HG03457 (cell line): ENCODE measurements around the gene CHODL.

Experiments
- ATAC-seq: cut with Tn5 transposase; IDR thresholded peaks from one replicate; pipeline ENCODE4 v1.9.1; 2021; ENCODE audit warnings: moderate number of reproducible peaks; ENCODE audit not compliant: unreplicated experiment

Gene CHODL

DNA sequence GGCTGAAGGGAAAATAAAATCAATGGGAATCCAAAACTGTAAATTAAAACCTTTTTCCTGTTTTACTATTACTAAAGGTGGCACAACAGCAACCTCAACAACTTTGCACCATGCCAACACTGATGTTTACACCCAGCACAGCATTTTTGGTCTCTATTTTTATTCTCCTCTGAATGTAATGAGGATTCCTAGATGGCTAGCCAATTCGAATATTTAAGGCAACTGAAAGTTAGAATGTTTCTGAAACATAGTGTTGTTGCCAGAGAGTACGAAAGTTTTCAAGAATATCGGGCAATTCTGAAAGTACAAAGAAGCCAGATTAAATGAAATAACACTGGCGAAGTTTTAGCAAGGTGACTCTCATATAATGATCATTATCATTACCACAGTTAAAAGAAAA, 40.7 kb downstream of the CHODL start:
- ATAC-seq = no peak

GRCh38 chr21:18289876-18290275, 45.2 kb downstream of the CHODL start:
- ATAC-seq = no peak

- no peak for ATAC-seq
These were observed 49.5 kb downstream of the CHODL start for GRCh38 chr21:18294100-18294499.

DNA sequence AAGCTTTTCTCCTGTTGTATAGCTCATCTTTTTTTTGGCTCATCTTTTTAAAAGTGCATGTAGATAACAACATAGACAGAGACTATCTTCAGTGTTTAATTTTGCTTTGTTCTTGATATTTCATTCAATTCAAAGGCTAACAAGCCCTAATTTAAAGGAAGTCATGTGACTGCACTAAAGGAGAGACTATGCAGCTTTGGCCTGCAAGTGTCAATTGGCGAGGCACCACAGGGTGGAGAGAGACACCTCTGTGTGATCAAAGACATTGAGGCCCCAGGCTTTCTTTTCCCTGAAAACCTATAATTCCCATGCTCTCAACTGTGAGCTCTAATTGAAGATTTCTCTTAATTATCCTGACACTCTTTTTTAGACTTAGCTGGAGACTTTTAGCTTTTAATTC, 53.6 kb downstream of the CHODL start:
- ATAC-seq = no peak
